Measurements from ENCODE around the gene TBL1X. TPM values are rescaled to one million over a fixed set of nuclear protein-coding genes. Genes with fewer than 3 reads are reported as not detected.

Gene TBL1X
- total and polyA plus RNA-seq, 2 of the 13 experiments (the other 11 are each of a cell fraction or from before 2014, with no cell fraction given): 17.6 to 19.9 TPM

DNA sequence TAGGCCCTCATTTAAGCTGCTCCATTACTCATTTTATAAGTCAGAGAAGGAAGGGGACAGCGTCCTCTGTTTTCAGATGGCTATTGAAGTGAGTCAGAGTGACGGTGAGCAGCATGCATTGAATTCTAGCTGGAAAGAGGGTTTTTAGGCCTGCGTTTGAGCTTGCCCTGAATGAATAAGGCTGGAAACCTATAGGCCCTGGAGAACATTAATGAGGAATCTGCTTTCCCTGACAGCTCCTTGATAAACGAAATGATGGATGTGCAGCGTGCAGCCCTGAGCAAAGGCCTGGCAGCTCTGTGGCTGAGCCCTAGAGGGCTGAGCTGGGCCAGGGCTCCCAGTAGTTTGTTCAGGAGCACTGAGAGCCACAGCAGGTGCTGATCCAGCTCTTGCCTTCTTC is 33.4 kb downstream of the TBL1X start:
- Histone ChIP-seq H3K4me2 (ENCODE audit: low read depth, low read length) (no peak overlapping the region), H4K20me1 (ENCODE audit: insufficient read depth, low read length) (peaks cover 25% of the 10 kb centered on the region), H3K27me3 (ENCODE audit: control insufficient read depth in 1 of 2, insufficient read depth in 2 of 2, low read length in 2 of 2) (no peaks in the 10 kb centered on the region), H3K9ac (ENCODE audit: insufficient read depth, low read depth, low read length) (no peak overlapping the region), H3K36me3 (replicated peaks in 1 of 2; ENCODE audit: control insufficient read depth in 1 of 2, insufficient read depth in 2 of 2, low read length in 2 of 2) (peaks cover 2 to 18% of the 10 kb centered on the region in 2 experiments; a peak in 4 of 5 replicates), H3K4me3 (replicated peaks in 1 of 3; ENCODE audit: insufficient read depth in 1 of 3, low read depth in 2 of 3, low read length in 3 of 3) (no peak overlapping the region), H3K4me1 (ENCODE audit: insufficient read depth, low read length) (peaks cover 17% of the 10 kb centered on the region), H3K79me2 (ENCODE audit: insufficient read depth, low read length) (peaks cover 43% of the 10 kb centered on the region), H3K27ac (ENCODE audit: extremely low read length, insufficient read depth, low read length) (no peak overlapping the region), H2AFZ (ENCODE audit: low read length) (no peak overlapping the region), H3K9me3 (ENCODE audit: low read length) (no peaks in the 10 kb centered on the region)
- ChIA-PET CTCF (ENCODE audit: low intra/inter-chr PET ratio, low total read pairs) (no interaction called here), POLR2A (no interaction called here)
- in situ Hi-C loops (cut with HindIII; ENCODE audit: extremely low pct_ligation_motif_present, low pct_unique_long_range_greater_than_20kb) (no loop called here), intact Hi-C loops (cut with micrococcal nuclease; ENCODE audit: unreplicated experiment) (no loop called here)
- ATAC-seq: no peak
- FAIRE-seq: no peak
- no peak for DNase-seq (ENCODE audit: low spot score)
- BruUV-seq (replicated peaks): no TSS peak
- 100% methylated on average over 3 of the region's 5 CpGs for WGBS (ENCODE audit: low lambda C conversion rate)
- TF ChIP-seq, protein P1, sequence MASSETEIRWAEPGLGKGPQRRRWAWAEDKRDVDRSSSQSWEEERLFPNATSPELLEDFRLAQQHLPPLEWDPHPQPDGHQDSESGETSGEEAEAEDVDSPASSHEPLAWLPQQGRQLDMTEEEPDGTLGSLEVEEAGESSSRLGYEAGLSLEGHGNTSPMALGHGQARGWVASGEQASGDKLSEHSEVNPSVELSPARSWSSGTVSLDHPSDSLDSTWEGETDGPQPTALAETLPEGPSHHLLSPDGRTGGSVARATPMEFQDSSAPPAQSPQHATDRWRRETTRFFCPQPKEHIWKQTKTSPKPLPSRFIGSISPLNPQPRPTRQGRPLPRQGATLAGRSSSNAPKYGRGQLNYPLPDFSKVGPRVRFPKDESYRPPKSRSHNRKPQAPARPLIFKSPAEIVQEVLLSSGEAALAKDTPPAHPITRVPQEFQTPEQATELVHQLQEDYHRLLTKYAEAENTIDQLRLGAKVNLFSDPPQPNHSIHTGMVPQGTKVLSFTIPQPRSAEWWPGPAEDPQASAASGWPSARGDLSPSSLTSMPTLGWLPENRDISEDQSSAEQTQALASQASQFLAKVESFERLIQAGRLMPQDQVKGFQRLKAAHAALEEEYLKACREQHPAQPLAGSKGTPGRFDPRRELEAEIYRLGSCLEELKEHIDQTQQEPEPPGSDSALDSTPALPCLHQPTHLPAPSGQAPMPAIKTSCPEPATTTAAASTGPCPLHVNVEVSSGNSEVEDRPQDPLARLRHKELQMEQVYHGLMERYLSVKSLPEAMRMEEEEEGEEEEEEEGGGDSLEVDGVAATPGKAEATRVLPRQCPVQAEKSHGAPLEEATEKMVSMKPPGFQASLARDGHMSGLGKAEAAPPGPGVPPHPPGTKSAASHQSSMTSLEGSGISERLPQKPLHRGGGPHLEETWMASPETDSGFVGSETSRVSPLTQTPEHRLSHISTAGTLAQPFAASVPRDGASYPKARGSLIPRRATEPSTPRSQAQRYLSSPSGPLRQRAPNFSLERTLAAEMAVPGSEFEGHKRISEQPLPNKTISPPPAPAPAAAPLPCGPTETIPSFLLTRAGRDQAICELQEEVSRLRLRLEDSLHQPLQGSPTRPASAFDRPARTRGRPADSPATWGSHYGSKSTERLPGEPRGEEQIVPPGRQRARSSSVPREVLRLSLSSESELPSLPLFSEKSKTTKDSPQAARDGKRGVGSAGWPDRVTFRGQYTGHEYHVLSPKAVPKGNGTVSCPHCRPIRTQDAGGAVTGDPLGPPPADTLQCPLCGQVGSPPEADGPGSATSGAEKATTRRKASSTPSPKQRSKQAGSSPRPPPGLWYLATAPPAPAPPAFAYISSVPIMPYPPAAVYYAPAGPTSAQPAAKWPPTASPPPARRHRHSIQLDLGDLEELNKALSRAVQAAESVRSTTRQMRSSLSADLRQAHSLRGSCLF (CRISPR knock-in tag; IDR thresholded peaks at IDR 0.05; ENCODE audit: borderline replicate concordance): no peak
- TF ChIP-seq, protein P2, sequence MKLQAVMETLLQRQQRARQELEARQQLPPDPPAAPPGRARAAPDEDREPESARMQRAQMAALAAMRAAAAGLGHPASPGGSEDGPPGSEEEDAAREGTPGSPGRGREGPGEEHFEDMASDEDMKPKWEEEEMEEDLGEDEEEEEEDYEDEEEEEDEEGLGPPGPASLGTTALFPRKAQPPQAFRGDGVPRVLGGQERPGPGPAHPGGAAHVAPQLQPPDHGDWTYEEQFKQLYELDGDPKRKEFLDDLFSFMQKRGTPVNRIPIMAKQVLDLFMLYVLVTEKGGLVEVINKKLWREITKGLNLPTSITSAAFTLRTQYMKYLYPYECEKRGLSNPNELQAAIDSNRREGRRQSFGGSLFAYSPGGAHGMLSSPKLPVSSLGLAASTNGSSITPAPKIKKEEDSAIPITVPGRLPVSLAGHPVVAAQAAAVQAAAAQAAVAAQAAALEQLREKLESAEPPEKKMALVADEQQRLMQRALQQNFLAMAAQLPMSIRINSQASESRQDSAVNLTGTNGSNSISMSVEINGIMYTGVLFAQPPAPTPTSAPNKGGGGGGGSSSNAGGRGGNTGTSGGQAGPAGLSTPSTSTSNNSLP (IDR thresholded peaks at IDR 0.05; ENCODE audit: low read depth, low read length): no peak
- TF ChIP-seq TFDP2 (CRISPR knock-in tag; IDR thresholded peaks at IDR 0.05) (no peak), MED13 (CRISPR knock-in tag; IDR thresholded peaks at IDR 0.05) (no peak), SNRNP70 (IDR thresholded peaks at IDR 0.05; ENCODE audit: low read depth, low read length) (no peak), ZNF576 (CRISPR knock-in tag; IDR thresholded peaks at IDR 0.05) (no peak), ELF4 (CRISPR knock-in tag; IDR thresholded peaks at IDR 0.05; ENCODE audit: borderline replicate concordance) (no peak), ZNF230 (CRISPR knock-in tag; IDR thresholded peaks at IDR 0.05) (no peak), MAFG (CRISPR knock-in tag; IDR thresholded peaks at IDR 0.05) (no peak), ZNF10 (CRISPR knock-in tag; IDR thresholded peaks at IDR 0.05; ENCODE audit: borderline replicate concordance, low read depth) (no peak), SPEN (CRISPR knock-in tag; IDR thresholded peaks at IDR 0.05; ENCODE audit: low read depth) (no peak), TRIM24 (CRISPR knock-in tag; IDR thresholded peaks at IDR 0.05) (no peak), ZNF136 (CRISPR knock-in tag; IDR thresholded peaks at IDR 0.05; ENCODE audit: low read depth) (no peak)
- TF ChIP-seq, protein P3, sequence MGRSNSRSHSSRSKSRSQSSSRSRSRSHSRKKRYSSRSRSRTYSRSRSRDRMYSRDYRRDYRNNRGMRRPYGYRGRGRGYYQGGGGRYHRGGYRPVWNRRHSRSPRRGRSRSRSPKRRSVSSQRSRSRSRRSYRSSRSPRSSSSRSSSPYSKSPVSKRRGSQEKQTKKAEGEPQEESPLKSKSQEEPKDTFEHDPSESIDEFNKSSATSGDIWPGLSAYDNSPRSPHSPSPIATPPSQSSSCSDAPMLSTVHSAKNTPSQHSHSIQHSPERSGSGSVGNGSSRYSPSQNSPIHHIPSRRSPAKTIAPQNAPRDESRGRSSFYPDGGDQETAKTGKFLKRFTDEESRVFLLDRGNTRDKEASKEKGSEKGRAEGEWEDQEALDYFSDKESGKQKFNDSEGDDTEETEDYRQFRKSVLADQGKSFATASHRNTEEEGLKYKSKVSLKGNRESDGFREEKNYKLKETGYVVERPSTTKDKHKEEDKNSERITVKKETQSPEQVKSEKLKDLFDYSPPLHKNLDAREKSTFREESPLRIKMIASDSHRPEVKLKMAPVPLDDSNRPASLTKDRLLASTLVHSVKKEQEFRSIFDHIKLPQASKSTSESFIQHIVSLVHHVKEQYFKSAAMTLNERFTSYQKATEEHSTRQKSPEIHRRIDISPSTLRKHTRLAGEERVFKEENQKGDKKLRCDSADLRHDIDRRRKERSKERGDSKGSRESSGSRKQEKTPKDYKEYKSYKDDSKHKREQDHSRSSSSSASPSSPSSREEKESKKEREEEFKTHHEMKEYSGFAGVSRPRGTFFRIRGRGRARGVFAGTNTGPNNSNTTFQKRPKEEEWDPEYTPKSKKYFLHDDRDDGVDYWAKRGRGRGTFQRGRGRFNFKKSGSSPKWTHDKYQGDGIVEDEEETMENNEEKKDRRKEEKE (IDR thresholded peaks at IDR 0.05): no peak
